ENCODE results near the gene TMCC2. TPM values are rescaled to one million over a fixed set of nuclear protein-coding genes. Genes with fewer than 3 reads are reported as not detected.
"Not testable (repeated sequence)": the region's sequence is repeated elsewhere in the genome, so short reads cannot be mapped to it uniquely, and the experiment has no call there.

The TMCC2 gene, protein sequence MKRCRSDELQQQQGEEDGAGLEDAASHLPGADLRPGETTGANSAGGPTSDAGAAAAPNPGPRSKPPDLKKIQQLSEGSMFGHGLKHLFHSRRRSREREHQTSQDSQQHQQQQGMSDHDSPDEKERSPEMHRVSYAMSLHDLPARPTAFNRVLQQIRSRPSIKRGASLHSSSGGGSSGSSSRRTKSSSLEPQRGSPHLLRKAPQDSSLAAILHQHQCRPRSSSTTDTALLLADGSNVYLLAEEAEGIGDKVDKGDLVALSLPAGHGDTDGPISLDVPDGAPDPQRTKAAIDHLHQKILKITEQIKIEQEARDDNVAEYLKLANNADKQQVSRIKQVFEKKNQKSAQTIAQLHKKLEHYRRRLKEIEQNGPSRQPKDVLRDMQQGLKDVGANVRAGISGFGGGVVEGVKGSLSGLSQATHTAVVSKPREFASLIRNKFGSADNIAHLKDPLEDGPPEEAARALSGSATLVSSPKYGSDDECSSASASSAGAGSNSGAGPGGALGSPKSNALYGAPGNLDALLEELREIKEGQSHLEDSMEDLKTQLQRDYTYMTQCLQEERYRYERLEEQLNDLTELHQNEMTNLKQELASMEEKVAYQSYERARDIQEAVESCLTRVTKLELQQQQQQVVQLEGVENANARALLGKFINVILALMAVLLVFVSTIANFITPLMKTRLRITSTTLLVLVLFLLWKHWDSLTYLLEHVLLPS
- 5.6 TPM for total RNA-seq (ENCODE audit: unreplicated experiment)
- long read RNA-seq, result 0 reads

DNA sequence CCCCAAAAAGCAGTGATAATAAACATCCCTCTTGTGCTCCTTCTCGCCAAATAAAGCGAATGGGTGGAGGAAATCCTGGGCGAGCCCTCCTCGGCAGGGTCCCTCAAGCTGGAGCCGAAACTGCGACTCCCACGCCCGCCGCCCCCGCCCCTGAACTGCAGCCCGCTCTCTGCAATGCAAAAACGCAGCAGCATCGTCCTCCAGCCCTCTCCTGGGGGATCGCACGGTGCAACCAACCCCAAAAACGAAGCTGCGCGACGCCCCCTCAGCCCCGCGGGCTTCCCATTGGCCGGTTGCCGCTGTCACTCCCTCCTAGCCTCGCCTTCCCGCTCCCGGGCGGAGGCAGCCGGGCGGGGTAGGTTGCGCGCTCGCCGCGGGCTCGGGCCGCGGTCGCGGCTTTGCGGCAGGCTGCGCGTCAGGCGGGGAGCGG lies at the start of gene TMCC2:
TMCC2 (plus strand) TSS at position 363 of the 430 bp plus-strand sequence. CDS start 619 bp downstream, outside the sequence.
- H3K27me3 Mint-ChIP-seq (ENCODE audit: unreplicated experiment), result peaks cover 10% of the 10 kb centered on the region
- TF ChIP-seq, protein P1, sequence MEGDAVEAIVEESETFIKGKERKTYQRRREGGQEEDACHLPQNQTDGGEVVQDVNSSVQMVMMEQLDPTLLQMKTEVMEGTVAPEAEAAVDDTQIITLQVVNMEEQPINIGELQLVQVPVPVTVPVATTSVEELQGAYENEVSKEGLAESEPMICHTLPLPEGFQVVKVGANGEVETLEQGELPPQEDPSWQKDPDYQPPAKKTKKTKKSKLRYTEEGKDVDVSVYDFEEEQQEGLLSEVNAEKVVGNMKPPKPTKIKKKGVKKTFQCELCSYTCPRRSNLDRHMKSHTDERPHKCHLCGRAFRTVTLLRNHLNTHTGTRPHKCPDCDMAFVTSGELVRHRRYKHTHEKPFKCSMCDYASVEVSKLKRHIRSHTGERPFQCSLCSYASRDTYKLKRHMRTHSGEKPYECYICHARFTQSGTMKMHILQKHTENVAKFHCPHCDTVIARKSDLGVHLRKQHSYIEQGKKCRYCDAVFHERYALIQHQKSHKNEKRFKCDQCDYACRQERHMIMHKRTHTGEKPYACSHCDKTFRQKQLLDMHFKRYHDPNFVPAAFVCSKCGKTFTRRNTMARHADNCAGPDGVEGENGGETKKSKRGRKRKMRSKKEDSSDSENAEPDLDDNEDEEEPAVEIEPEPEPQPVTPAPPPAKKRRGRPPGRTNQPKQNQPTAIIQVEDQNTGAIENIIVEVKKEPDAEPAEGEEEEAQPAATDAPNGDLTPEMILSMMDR (IDR thresholded peaks at IDR 0.05; ENCODE audit: unreplicated experiment), result no peak
- peaks cover 3% of the 10 kb centered on the region for H3K36me3 Mint-ChIP-seq (ENCODE audit: low read depth, unreplicated experiment)
- peak; percentile 82 for DNase-seq (ENCODE audit: low spot score)
- H3K27ac Mint-ChIP-seq (ENCODE audit: unreplicated experiment), result peak within 1 kb of the TSS; percentile 37
- H3K4me3 Mint-ChIP-seq (ENCODE audit: unreplicated experiment), result peak within 1 kb of the TSS; percentile 94
- no peaks in the 10 kb centered on the region for H3K9me3 Mint-ChIP-seq (ENCODE audit: unreplicated experiment)
- H3K4me1 Mint-ChIP-seq (ENCODE audit: unreplicated experiment), result peaks cover 30% of the 10 kb centered on the region

DNA sequence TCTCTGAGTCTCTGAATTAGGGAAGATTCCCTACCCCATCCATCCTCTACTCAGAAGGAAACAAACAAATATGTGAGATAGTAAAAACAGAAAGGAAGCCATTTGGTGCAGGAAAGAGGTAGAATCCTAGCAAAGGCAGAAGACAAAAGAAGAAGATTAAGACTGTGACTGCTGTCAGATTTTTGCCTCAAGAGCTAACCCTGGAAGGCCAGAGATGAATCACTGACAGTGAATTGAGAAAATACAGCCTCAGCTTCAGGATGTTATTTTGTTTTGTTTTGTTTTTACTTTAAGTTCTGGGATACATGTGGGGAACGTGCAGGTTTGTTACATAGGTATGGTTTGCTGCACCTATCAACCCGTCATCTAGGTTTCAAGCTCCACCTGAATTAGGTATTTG lies 47.9 kb upstream of the TMCC2 start:
- H3K4me3 Mint-ChIP-seq (ENCODE audit: unreplicated experiment), result no peak overlapping the region
- DNase-seq (ENCODE audit: low spot score), result no peak
- H3K36me3 Mint-ChIP-seq (ENCODE audit: low read depth, unreplicated experiment), result peaks cover 3% of the 10 kb centered on the region
- peaks cover 26% of the 10 kb centered on the region for H3K4me1 Mint-ChIP-seq (ENCODE audit: unreplicated experiment)
- TF ChIP-seq, protein P1 (IDR thresholded peaks at IDR 0.05; ENCODE audit: unreplicated experiment), result no peak
- H3K27me3 Mint-ChIP-seq (ENCODE audit: unreplicated experiment), result no peaks in the 10 kb centered on the region
- H3K9me3 Mint-ChIP-seq (ENCODE audit: unreplicated experiment), result no peaks in the 10 kb centered on the region
- no peak overlapping the region for H3K27ac Mint-ChIP-seq (ENCODE audit: unreplicated experiment)

DNA sequence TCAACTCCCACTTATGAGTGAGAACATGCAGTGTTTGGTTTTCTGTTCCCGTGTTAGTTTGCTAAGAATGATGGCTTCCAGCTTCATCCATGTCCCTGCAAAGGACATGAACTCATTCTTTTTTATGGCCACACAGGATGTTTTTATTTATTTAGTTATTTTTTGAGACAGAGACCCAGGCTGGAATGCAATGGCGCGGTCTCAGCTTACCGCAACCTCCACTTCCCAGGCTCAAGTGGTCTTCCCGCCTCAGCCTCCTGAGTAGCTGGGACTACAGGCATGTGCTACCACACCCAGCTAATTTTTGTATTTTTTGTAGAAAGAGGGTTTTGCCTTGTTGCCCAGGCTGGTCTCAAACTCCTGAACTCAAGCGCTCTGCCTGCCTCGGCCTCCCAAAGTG lies 47.4 kb upstream of the TMCC2 start:
- H3K27ac Mint-ChIP-seq (ENCODE audit: unreplicated experiment); H3K27me3 Mint-ChIP-seq (ENCODE audit: unreplicated experiment); H3K36me3 Mint-ChIP-seq (ENCODE audit: low read depth, unreplicated experiment); H3K9me3 Mint-ChIP-seq (ENCODE audit: unreplicated experiment); DNase-seq (ENCODE audit: low spot score); H3K4me3 Mint-ChIP-seq (ENCODE audit: unreplicated experiment): not testable (repeated sequence)
- peaks cover 26% of the 10 kb centered on the region for H3K4me1 Mint-ChIP-seq (ENCODE audit: unreplicated experiment)

DNA sequence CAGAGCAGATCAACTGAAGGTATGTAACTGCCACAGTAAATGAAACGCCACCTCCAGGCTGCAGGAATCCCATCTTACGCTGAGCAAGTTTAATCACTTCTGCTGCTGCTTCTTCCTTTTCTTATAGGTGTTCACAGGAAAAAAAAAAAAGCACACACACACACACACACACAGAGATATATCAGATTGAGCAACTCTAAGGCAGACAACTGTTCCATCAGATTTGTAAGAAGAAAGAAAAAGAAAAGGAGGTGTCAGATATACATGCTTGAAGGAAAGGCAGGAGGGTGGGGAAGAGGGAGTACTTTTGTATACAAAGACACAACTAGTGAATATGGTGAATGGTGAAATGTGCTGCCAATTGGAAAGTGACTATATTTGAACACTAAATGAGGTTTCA lies 44.8 kb upstream of the TMCC2 start:
- Mint-ChIP-seq H3K4me3 (ENCODE audit: unreplicated experiment) (no peak overlapping the region), H3K9me3 (ENCODE audit: unreplicated experiment) (no peaks in the 10 kb centered on the region), H3K36me3 (ENCODE audit: low read depth, unreplicated experiment) (peaks cover 3% of the 10 kb centered on the region), H3K27ac (ENCODE audit: unreplicated experiment) (no peak overlapping the region), H3K4me1 (ENCODE audit: unreplicated experiment) (peaks cover 40% of the 10 kb centered on the region), H3K27me3 (ENCODE audit: unreplicated experiment) (peaks cover 2% of the 10 kb centered on the region)
- TF ChIP-seq, protein P1 (IDR thresholded peaks at IDR 0.05; ENCODE audit: unreplicated experiment), result no peak
- DNase-seq (ENCODE audit: low spot score), result no peak

DNA sequence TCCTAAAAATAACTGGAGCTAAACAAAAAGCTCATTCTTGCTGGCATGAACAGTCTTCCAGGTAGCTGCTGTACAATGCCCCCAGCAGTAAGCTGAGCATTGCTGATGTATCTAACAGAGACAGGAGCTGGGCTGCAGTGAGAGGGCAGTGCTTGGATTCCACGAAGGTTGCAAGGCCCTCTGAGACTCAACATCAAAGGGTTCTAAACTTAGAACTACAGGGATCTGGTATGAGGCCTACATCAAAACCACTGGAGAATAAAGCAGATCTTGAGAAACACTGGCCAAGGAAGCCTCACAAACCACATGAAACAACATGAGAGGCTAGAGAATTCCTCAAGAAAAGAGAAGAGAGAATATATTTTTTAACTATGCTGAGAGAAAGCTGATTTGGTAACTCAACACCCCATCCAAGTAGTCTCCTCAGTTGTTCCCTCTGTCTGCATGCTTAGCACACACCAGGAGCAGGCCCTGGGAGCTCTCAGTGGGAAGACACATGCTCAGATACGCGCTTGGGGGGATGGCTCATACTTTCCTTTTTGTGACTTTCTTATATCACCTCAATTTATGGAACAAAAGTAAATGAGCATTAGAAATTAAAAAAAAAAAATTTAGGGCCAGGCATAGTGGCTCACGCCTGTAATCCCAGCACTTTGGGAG lies 43.9 kb upstream of the TMCC2 start:
- H3K9me3 Mint-ChIP-seq (ENCODE audit: unreplicated experiment), result no peaks in the 10 kb centered on the region
- H3K27ac Mint-ChIP-seq (ENCODE audit: unreplicated experiment), result peak overlapping the region; percentile 54
- TF ChIP-seq, protein P1 (IDR thresholded peaks at IDR 0.05; ENCODE audit: unreplicated experiment), result no peak
- H3K36me3 Mint-ChIP-seq (ENCODE audit: low read depth, unreplicated experiment), result peaks cover 3% of the 10 kb centered on the region
- peaks cover 2% of the 10 kb centered on the region for H3K27me3 Mint-ChIP-seq (ENCODE audit: unreplicated experiment)
- H3K4me1 Mint-ChIP-seq (ENCODE audit: unreplicated experiment), result peaks cover 43% of the 10 kb centered on the region
- no peak for DNase-seq (ENCODE audit: low spot score)
- no peak overlapping the region for H3K4me3 Mint-ChIP-seq (ENCODE audit: unreplicated experiment)

All from endothelial cell (in vitro differentiated cells).